HG03575 (cell line): ENCODE measurements around the gene CCNG2.

Experiments used
- ATAC-seq: cut with Tn5 transposase; IDR thresholded peaks from one replicate; pipeline ENCODE4 v1.9.1; 2021; ENCODE audit not compliant: unreplicated experiment, insufficient number of reproducible peaks, low FRiP score; ENCODE audit errors: extremely low read depth

Gene CCNG2

DNA sequence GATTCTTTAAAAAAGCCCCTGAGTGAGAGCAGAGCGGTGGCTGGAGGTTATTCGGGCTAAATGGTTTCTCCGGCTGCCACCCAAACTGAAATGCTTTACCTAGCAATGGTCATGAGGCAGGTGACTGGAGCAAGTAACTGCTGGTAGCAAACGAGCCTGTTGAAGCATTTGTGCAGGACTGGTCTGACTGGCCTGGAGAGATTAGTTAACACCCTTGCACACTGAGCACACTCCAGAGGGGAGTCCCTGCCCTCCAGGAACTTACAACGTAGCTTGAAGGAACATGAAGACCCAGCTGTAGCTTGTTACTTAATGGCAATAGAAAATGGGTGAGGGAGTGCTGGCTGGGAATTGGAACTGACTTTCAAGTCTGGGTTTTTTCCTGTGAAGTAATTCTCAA is 40.4 kb downstream of the CCNG2 start:
- ATAC-seq: no peak

DNA sequence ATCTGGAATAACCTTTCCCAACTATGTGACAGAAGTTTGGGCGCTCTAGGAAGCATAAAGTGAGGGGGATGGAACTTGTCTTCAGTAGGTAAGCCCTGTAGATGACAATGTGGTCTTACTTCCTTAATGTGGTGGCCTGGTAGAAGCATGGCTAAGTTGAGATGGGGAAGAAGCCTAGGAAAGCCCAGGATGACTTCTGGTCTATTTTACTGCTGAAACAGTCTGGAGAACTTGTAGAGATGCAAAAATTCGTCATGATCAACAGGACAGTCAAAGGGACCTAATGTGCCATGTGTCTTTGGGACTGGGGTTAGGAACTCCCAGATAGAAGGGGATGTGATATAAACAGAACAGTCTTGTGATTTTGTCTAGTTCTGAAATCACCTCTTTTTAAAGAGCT is 40.8 kb downstream of the CCNG2 start:
- no peak for ATAC-seq

DNA sequence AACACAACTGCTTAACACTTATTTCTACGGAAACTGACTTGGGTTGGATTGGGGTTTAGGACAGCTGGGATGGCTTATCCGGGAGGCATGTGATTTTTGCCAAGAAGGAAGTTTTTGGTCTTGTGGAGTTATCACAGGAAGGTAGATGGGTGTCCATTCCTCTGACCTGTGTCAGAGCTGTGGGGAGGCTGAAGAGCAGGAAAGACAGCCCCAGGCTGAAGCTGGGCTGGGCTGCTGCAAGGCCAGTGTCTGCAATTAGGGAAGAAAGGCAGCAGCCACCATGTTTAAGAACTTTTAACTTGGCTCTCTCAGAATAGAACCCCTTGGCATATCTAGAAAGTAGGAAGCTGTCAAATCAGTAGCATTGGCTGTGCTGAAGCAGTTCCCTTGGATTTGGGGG is 42.3 kb downstream of the CCNG2 start:
- ATAC-seq: no peak

DNA sequence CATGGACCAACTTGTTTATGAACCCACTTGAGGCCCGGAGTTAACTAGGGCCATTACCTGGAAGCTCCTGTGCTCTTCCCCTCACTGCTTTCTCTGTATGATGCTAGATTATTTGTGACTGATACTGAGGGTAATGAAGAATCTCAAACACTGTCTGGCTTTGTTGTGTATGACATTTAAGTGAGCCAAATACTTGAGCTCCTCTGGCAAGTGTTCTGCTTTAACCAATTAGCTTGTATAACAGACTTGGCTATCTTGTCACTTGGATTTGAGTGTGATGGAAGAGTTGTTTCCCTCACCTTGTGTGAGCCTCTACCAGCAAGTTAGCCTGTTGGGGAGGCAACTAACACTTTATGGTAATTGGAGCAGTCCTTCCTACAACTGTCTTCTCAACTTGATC is 42.7 kb downstream of the CCNG2 start:
- no peak for ATAC-seq

DNA sequence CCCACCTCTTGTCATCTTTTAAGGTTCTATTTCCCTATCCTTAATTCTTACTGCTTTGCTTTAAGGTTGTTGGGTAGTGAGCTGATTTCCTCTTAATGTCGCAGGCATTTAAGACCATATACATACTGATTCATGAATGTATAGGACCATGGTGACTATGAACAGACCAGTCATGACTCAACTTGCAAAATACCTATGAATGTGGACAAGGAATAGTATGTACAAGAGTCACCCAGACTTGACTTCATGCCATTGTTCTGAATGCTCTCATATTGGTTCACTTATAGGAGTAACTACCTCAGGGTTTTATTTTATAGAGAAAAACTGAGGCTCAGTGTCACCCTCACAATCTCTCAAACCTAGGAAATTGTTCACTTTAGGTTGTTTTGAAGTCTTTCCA is 44.3 kb downstream of the CCNG2 start:
- no peak for ATAC-seq

DNA sequence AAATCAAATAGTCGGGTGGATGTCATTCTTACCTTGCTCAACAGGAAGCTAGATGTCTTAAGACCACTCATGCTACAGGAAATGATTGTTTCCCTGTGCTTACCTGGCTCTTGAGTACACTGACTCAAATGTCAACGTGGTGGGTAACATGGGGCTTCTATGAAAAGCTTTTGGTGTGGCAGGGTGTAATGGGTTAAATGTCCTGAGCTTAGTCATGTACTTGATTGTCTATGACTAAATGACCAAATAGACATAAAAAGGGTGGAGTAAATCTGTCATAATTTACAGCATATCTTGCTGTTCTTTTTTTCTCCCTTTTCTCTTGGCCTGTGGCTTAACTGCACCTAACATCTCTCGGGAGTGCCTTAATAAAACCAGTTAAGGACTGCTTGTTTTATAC is 44.9 kb downstream of the CCNG2 start:
- ATAC-seq: no peak

DNA sequence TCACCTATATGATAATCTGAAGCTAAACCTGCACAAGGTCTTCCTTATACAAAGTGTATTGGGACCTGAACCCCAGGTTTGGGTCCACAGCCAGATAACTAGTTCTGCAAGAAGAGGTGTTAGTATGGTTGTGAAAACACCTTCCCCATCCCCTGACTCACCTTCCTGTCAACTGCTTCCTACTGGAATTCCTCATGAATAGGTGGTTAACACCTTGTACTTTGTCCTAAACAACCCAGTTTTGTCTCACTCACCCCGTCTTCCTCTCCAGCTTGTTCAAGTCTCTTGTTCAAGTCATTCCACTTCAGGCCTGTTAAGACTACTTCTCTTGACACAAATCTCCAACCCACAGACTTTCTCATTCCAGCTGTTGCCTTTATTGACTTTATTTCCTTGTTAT is 45.5 kb downstream of the CCNG2 start:
- ATAC-seq: no peak

DNA sequence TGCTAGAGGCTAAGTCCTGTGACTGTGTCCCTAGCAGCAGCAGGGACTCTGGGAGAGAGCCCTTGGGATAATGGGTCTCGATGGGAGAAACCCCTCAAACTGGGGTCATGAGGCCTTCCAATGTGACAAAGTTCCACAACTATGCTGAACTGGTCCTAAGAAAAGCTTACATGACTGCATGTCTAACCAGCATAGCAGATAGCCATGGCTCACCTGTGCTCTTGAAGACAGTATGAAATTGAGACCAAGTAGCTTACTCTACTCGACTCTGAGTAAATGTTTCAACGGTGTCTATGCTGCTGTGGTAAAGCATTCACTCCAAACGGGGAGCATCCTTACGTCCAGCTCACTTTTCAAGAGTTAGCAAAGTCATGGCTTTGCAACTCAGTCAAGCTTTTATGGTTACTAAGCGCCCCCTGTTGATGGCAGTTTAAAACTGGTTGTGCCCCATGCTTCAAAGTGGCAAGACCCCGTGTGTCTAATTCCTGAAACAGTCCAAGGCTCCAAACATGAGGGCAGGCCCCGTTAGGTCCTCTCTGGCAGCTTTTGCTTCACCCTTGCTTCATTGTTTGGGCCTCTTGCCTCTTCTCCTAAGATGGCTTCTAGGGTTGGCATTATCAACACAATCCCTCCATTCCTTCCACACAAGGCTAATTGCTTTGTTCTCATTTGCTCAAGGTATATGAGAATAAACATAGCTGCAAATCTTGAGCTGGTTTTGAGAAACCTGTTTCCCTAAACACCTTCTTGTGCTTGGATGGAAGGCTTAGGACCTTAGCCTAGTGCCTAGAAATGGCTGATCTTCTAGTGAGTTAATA is 46.6 kb downstream of the CCNG2 start:
- no peak for ATAC-seq

DNA sequence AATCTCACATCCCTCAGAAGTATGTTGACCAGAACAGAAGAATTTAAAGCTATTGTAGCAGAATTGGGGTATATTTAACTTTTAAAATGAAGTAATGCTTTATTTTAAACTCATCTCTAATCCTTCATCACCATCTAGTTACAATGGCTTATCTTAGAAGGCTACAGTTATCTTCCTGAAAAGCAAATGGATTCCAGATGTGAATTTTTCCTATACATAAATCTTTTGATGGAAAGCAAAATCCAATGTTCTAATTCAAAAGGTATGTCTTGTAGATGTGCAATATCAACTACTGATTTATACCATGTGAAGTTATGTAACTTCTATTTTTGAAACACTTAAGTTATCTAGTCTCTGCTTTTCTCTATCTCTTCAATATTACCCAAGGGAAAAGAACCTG is 47.6 kb downstream of the CCNG2 start:
- no peak for ATAC-seq

DNA sequence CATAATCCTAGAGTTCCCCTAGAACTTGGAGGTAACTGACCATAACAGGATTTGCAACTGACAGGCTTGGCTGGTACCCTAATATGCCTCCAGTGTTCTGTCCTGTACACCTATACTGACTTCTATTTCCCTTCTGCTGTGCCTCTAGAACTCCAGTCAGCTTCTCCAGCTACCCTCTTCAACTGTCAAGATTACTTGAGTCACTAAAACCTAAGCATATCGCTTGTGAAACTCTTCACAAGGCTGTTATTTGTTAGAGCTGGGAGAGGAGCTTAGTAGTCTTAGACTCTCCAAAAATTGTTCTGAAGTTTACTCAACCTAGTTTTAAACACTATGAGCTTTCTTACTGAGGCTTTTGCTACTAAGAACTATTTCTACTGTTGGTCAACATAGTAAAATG is 52.0 kb downstream of the CCNG2 start:
- no peak for ATAC-seq

DNA sequence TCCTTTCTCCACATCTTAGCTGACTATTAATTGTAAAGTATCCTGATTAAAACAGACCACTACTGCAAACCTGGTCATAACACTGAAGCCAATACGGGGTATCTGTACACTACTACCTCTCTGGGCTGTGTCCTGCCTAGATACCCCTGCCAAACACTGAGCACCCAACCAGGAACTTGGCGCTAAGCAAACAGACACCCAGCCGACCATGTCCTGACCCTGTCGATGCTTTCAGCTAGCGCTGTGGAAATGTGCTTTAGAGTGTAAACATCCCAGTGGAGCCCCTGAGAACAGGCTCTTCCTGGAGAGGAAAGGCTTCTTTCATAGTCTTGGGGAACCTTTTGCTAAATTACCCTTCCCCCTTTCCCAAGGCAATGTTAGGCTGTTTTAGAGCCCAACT is 52.9 kb downstream of the CCNG2 start:
- no peak for ATAC-seq

DNA sequence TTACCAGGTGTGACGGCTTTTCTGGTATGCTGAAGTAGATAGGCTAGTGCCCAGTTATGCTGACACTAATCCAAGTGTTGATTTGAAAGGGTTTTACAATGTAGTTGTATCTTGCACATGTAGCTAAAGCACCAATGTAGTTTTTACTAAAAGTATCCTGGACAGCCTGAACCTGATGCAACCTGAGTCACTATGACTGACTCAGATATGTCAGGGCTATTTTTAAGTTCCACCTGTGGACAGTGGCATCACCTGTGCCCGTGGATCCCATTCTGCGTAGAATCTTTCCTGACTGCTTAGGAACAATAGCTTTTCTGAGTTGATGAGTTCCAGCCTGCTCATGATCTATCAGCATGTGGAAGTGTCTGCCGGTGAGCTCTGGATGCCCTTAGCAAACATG is 58.1 kb downstream of the CCNG2 start:
- no peak for ATAC-seq

DNA sequence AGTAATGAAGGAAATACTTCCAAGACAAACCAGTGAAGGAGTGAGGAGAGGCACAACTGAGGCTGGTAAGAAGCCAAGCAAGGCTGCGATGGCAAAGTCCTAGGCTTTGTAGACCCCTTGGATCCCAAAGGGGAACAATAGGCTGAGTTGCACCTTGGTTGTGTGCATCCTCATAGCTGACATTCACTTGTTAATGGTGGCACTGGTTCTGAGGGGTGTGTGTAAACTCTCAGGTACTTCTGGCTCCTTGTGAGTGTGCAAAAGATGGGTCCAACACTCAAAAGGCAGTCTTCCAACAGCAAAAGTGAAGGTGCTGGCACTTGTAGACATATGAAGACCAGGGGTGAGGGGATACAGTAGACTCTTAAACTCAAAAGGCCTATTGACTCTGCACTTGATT is 60.5 kb downstream of the CCNG2 start:
- no peak for ATAC-seq

DNA sequence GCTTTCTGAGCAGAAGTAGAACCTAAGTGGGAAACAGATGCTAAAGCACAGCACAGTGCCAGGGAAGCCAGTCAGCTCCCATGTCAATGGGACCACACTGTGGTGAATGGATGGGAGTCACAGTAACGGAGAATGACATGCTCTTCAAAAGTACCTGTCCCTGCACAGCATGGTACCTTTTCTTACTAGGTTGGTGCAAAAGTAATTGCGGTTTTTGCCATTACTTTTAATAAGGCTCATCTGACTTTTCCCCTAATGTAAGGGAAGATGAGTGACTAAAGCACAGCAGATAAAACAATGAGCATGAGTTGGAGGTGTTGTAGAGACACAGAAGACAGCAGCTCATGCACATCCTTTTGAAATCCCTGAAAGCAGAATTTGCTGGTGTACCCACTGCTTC is 62.3 kb downstream of the CCNG2 start:
- no peak for ATAC-seq
